A673 (cell line): ENCODE results near the gene EHBP1L1. TPM values are rescaled to one million over a fixed set of nuclear protein-coding genes. Genes with fewer than 3 reads are reported as not detected.
A peak's percentile ranks its signal among the peaks of the same experiment; 100 is the strongest.

Source experiments
- BruUV-seq: library from RNA; stranded (reverse); fragments of 400-500 nt; replicated peaks from 2 replicates; lab custom pipeline; 2021; lab: Mats Ljungman, UMichigan
- CTCF ChIA-PET: fragments of 300-600 bp; sonication (Branson Sonifier 250); formaldehyde crosslinking; loops from one replicate; lab custom pipeline; 2022; ENCODE audit warnings: antibody characterized with exemption; lab: Charles Lee
- POLR2A ChIA-PET: fragments of 300-600 bp; sonication (Branson Sonifier 250); formaldehyde crosslinking; loops from one replicate; lab custom pipeline; 2022; ENCODE audit warnings: antibody characterized with exemption; ENCODE audit not compliant: low non-redundant PET; lab: Charles Lee
- DNase-seq: peaks from one replicate; pipeline ENCODE4 v3.0.0-alpha.2; 2015; ENCODE audit warnings: low spot score
- H3K27ac ChIP-seq: fragments of 200-600 bp; sonication (generic); 2 replicates; pipeline ENCODE4 v1.5.1; 2016; ENCODE audit warnings: mixed run types, low read depth, mild to moderate bottlenecking, mixed read lengths, antibody characterized with exemption, low read length; ENCODE audit not compliant: poor library complexity, severe bottlenecking
- H3K27me3 ChIP-seq: fragments of 200-600 bp; sonication (generic); replicated peaks from 2 replicates; pipeline ENCODE4 v1.6.1; 2017; ENCODE audit warnings: mixed run types, low read depth, mild to moderate bottlenecking, mixed read lengths, antibody characterized with exemption, low read length; ENCODE audit not compliant: insufficient read depth, poor library complexity
- H3K36me3 ChIP-seq: fragments of 200-600 bp; sonication (generic); 2 replicates; pipeline ENCODE4 v1.6.1; 2016; ENCODE audit warnings: mixed run types, mild to moderate bottlenecking, mixed read lengths, antibody characterized with exemption, low read length; ENCODE audit not compliant: insufficient read depth, poor library complexity, severe bottlenecking
- H3K4me1 ChIP-seq: fragments of 200-600 bp; sonication (generic); 2 replicates; pipeline ENCODE4 v1.6.1; 2017; ENCODE audit warnings: mixed run types, mild to moderate bottlenecking, mixed read lengths, antibody characterized with exemption, low read length; ENCODE audit not compliant: insufficient read depth, poor library complexity, severe bottlenecking
- H3K4me3 ChIP-seq: fragments of 200-600 bp; sonication (generic); 2 replicates; pipeline ENCODE4 v1.5.1; 2016; ENCODE audit warnings: low read depth, mixed run types, mild to moderate bottlenecking, mixed read lengths, low read length; ENCODE audit not compliant: poor library complexity, severe bottlenecking
- H3K9me3 ChIP-seq: fragments of 200-600 bp; sonication (generic); 2 replicates; pipeline ENCODE4 v1.6.1; 2016; ENCODE audit warnings: mixed run types, low read depth, mild to moderate bottlenecking, mixed read lengths, antibody characterized with exemption, low read length; ENCODE audit not compliant: poor library complexity, severe bottlenecking
- CTCF ChIP-seq: fragments of 300-800, 200-600 bp; sonication (generic); conservative IDR thresholded peaks from 2 replicates; pipeline ENCODE4 v1.5.1; 2017; ENCODE audit warnings: low read depth, mild to moderate bottlenecking, antibody characterized with exemption, low read length, moderate library complexity, mixed read lengths
- EZH2 ChIP-seq: fragments of 200-600 bp; sonication (generic); IDR thresholded peaks from 2 replicates; pipeline ENCODE4 v1.6.1; 2017; ENCODE audit warnings: borderline replicate concordance, low read depth, mild to moderate bottlenecking, mixed read lengths, antibody characterized with exemption, low read length; ENCODE audit not compliant: poor library complexity, severe bottlenecking
- intact Hi-C: fragments of 100-400 bp; cut with micrococcal nuclease; formaldehyde crosslinking; loops from one replicate; pipeline ENCODE4 v1.10.0; 2022; ENCODE audit not compliant: unreplicated experiment
- total RNA-seq: library from RNA; stranded (reverse); gene quantifications from 2 replicates; pipeline ENCODE4 v1.2.3, GENCODE V29; 2021

The EHBP1L1 gene
- total RNA-seq, 1 experiment from 2014 or later, result 29.5 TPM

GRCh38 chr11:65589444-65590239 is 13.8 kb downstream of the EHBP1L1 start:
- Histone ChIP-seq H3K9me3 (no peaks in the 10 kb centered on the region), H3K27me3 (no peaks in the 10 kb centered on the region), H3K27ac (no peak overlapping the region), H3K4me1 (no peaks in the 10 kb centered on the region), H3K4me3 (no peak overlapping the region), H3K36me3 (peaks cover 10% of the 10 kb centered on the region)
- TF ChIP-seq EZH2 (no peak), CTCF (no peak)
- ChIA-PET CTCF (no interaction called here), POLR2A (no interaction called here)
- no peak for DNase-seq
- no TSS peak for BruUV-seq
- intact Hi-C loops, result no loop called here

- intact Hi-C loops, result no loop called here
- TF ChIP-seq EZH2 (no peak), CTCF (no peak)
- H3K4me1 ChIP-seq, result no peaks in the 10 kb centered on the region
- POLR2A ChIA-PET, result no interaction called here
- H3K27me3 ChIP-seq, result no peaks in the 10 kb centered on the region
- H3K4me3 ChIP-seq, result no peak overlapping the region
- BruUV-seq, result no TSS peak
- no peaks in the 10 kb centered on the region for H3K9me3 ChIP-seq
- H3K36me3 ChIP-seq, result peaks cover 10% of the 10 kb centered on the region
- CTCF ChIA-PET, result interaction anchor here (0.5 kb wide), 1 partner anchor 1158 kb away, joined by 3 read pairs; no protein-coding TSS in a partner anchor
- peak; percentile 55 for DNase-seq
- H3K27ac ChIP-seq, result no peak overlapping the region
Measured at GRCh38 chr11:65590240-65590738, 14.4 kb downstream of the EHBP1L1 start.

- Histone ChIP-seq H3K9me3 (no peaks in the 10 kb centered on the region), H3K27me3 (no peaks in the 10 kb centered on the region), H3K36me3 (peaks cover 10% of the 10 kb centered on the region), H3K27ac (no peak overlapping the region), H3K4me1 (peaks cover 5% of the 10 kb centered on the region), H3K4me3 (no peak overlapping the region)
- BruUV-seq, result TSS peak; percentile 78
- ChIA-PET POLR2A (interaction anchor here (0.6 kb wide), 1 partner anchor 316 kb away, joined by 3 read pairs; no protein-coding TSS in a partner anchor), CTCF (interaction anchor here (0.6 kb wide), 1 partner anchor 1280 kb away, joined by 4 read pairs; no protein-coding TSS in a partner anchor)
- TF ChIP-seq CTCF (no peak), EZH2 (no peak)
- no peak for DNase-seq
- intact Hi-C loops, result no loop called here
Measured at GRCh38 chr11:65591939-65592857, 16.3 kb downstream of the EHBP1L1 start.
